H1 (cell line): Measurements from ENCODE around the gene NEURL1B. TPM values are rescaled to one million over a fixed set of nuclear protein-coding genes. Genes with fewer than 3 reads are reported as not detected.

Experiments
- CTBP2 ChIP-seq: IDR thresholded peaks from 2 replicates; pipeline ENCODE4 v1.7.0; 2011; ENCODE audit warnings: borderline replicate concordance, mild to moderate bottlenecking, moderate library complexity, mixed read lengths, low read length; ENCODE audit not compliant: insufficient read depth, insufficient read length
- EGR1 ChIP-seq: IDR thresholded peaks from 2 replicates; pipeline ENCODE4 v1.6.1; 2011; ENCODE audit warnings: low read depth, low read length, borderline replicate concordance
- EP300 ChIP-seq, 2 experiments: IDR thresholded peaks; 1 replicate in 1 of 2; 2 replicates in 1 of 2; pipeline ENCODE4 v1.6.1; 2011 to 2012; ENCODE audit warnings: low read depth in 2 of 2, low read length in 2 of 2, mild to moderate bottlenecking in 2 of 2, borderline replicate concordance in 1 of 2, inconsistent platforms in 1 of 2, moderate library complexity in 1 of 2
- NANOG ChIP-seq: IDR thresholded peaks from 2 replicates; pipeline ENCODE4 v1.6.1; 2011; ENCODE audit warnings: low read length, low read depth, mild to moderate bottlenecking, inconsistent platforms; ENCODE audit not compliant: insufficient read depth, poor library complexity, severe bottlenecking
- RAD21 ChIP-seq, 2 experiments: IDR thresholded peaks in 1 of 2; conservative IDR thresholded peaks in 1 of 2; 2 replicates each; pipeline ENCODE4 v1.6.1; 2011; ENCODE audit warnings: low read depth in 2 of 2, low read length in 2 of 2, improper control_type of control experiment in 1 of 2, inconsistent platforms in 1 of 2, mild to moderate bottlenecking in 1 of 2, moderate library complexity in 1 of 2
- SP2 ChIP-seq: IDR thresholded peaks from 2 replicates; pipeline ENCODE4 v1.6.1; 2012; ENCODE audit warnings: mild to moderate bottlenecking, low read length, inconsistent platforms
- SUZ12 ChIP-seq: fragments of 200-600 bp; sonication (generic); IDR thresholded peaks from 2 replicates; pipeline ENCODE4 v1.6.1; 2012; ENCODE audit warnings: mild to moderate bottlenecking, inconsistent platforms, low read length, moderate library complexity, mixed read lengths
- polyA plus RNA-seq, 7 experiments: library from polyadenylated mRNA; depleted of rRNA in 3 of 7; stranded (reverse) in 5 of 7; unstranded in 2 of 7; fragments of >200 nt in 5 of 7; fragments of 200-250 nt in 2 of 7; gene quantifications; 1 replicate in 5 of 7; 2 replicates in 1 of 7; 4 replicates in 1 of 7; pipeline versions ENCODE4 v1.2.1 to v1.2.3, GENCODE V29; 2011 to 2013; ENCODE audit warnings: missing spikeins in 2 of 7, mixed read lengths in 2 of 7
- total RNA-seq: library from RNA; stranded (reverse); fragmentation: NEBNext Ultra II Directional; extraction: Animal tissue kit (Norgen Biotek cat#: 25700); gene quantifications from 2 replicates; pipeline ENCODE4 v1.2.1, GENCODE V29; 2021

Gene NEURL1B
- total and polyA plus RNA-seq, 2 of the 8 experiments (the other 6 are each of a cell fraction or from before 2014, with no cell fraction given), result 3.3 to 6.1 TPM

GRCh38 chr5:172594867-172595466, 46.1 kb upstream of the NEURL1B start (continued):
- no peak for TF ChIP-seq CTBP2
- TF ChIP-seq EGR1, result no peak
- no peak for TF ChIP-seq RAD21 (IDR thresholded peaks at IDR 0.05 in 1 of 2, conservative IDR thresholded peaks at IDR 0.05 in 1 of 2; ENCODE audit: low read depth in 2 of 2, low read length in 2 of 2)
- TF ChIP-seq EP300 (IDR thresholded peaks at IDR 0.05; ENCODE audit: borderline replicate concordance in 1 of 2, low read depth in 2 of 2, low read length in 2 of 2), result no peak
- TF ChIP-seq SP2, result no peak
- TF ChIP-seq SUZ12, result no peak
- TF ChIP-seq NANOG, result no peak
